SU-DHL-6 (cell line): ENCODE results near the gene SHISA5.

ENCODE experiments used
- H2AFZ ChIP-seq: fragments of 200-600 bp; sonication (generic); 2 replicates; pipeline ENCODE4 v1.6.1; 2014; ENCODE audit warnings: low read depth, mild to moderate bottlenecking, moderate library complexity, mixed read lengths, antibody characterized with exemption, low read length; ENCODE audit not compliant: severe bottlenecking
- H3F3A ChIP-seq: fragments of 200-600 bp; shearing (Covaris generic); 2 replicates; pipeline ENCODE4 v1.6.0; 2016; ENCODE audit warnings: antibody characterized with exemption, mild to moderate bottlenecking; ENCODE audit not compliant: insufficient read depth
- H3K27ac ChIP-seq: fragments of 200-600 bp; sonication (generic); 2 replicates; pipeline ENCODE4 v1.5.1; 2016; ENCODE audit warnings: low read depth, mild to moderate bottlenecking, low read length, moderate library complexity, mixed read lengths
- H3K27me3 ChIP-seq: fragments of 200-600 bp; sonication (generic), shearing (Covaris generic); 2 replicates; pipeline ENCODE4 v1.6.0; 2014; ENCODE audit warnings: mild to moderate bottlenecking, low read length
- H3K36me3 ChIP-seq: fragments of 200-600 bp; sonication (generic); 2 replicates; pipeline ENCODE4 v1.6.1; 2014; ENCODE audit warnings: mild to moderate bottlenecking, low read length, mixed read lengths
- H3K4me2 ChIP-seq: fragments of 300-600, 200-600 bp; shearing (Covaris generic), sonication (generic); 2 replicates; pipeline ENCODE4 v1.6.0; 2014; ENCODE audit warnings: low read length, low read depth, mild to moderate bottlenecking; ENCODE audit not compliant: poor library complexity, severe bottlenecking
- H3K4me3 ChIP-seq: fragments of 200-600 bp; sonication (generic); 2 replicates; pipeline ENCODE4 v1.5.1; 2014; ENCODE audit warnings: antibody characterized with exemption, low read length, mild to moderate bottlenecking, mixed read lengths; ENCODE audit not compliant: insufficient read depth, poor library complexity, severe bottlenecking
- H3K79me2 ChIP-seq: fragments of 200-600 bp; sonication (generic); 2 replicates; pipeline ENCODE4 v1.6.1; 2014; ENCODE audit warnings: mild to moderate bottlenecking, low read length, moderate library complexity; ENCODE audit not compliant: insufficient read depth
- H3K9ac ChIP-seq: fragments of 200-600 bp; sonication (generic); 2 replicates; pipeline ENCODE4 v1.7.0; 2014; ENCODE audit warnings: mild to moderate bottlenecking, low read length
- H3K9me2 ChIP-seq: fragments of 200-600 bp; sonication (generic); replicated peaks from 2 replicates; pipeline ENCODE4 v1.6.1; 2014; ENCODE audit warnings: low read length; ENCODE audit not compliant: insufficient read depth
- H3K9me3 ChIP-seq: fragments of 200-600 bp; sonication (generic); 2 replicates; pipeline ENCODE4 v1.6.1; 2014; ENCODE audit warnings: low read length, mixed read lengths; ENCODE audit not compliant: insufficient read depth
- H4K20me1 ChIP-seq: fragments of 200-600 bp; sonication (generic); 2 replicates; pipeline ENCODE4 v1.6.1; 2014; ENCODE audit warnings: low read depth, mild to moderate bottlenecking, antibody characterized with exemption, low read length, moderate library complexity, mixed read lengths
- CTCF ChIP-seq: fragments of 200-600 bp; sonication (generic); IDR thresholded peaks from one replicate; pipeline ENCODE4 v1.5.1; 2017; ENCODE audit warnings: antibody characterized with exemption, mild to moderate bottlenecking, low read length, moderate library complexity; ENCODE audit not compliant: insufficient read depth, poor library complexity, severe bottlenecking
- EZH2phosphoT487 ChIP-seq: fragments of 200-600 bp; sonication (generic), shearing (Covaris generic); conservative IDR thresholded peaks from 2 replicates; pipeline ENCODE4 v1.6.1; 2018; ENCODE audit warnings: mild to moderate bottlenecking, antibody characterized with exemption, low read length, moderate library complexity, mixed read lengths

SHISA5 gene

GRCh38 chr3:48435223-48435595 is 68.8 kb downstream of the SHISA5 start:
- Histone ChIP-seq H3K9ac (no peak overlapping the region), H3K4me2 (no peak overlapping the region), H3K4me3 (no peak overlapping the region), H3K27me3 (no peaks in the 10 kb centered on the region), H3K9me2 (no peaks in the 10 kb centered on the region), H3K9me3 (no peaks in the 10 kb centered on the region), H2AFZ (no peak overlapping the region), H3K79me2 (peaks cover 7% of the 10 kb centered on the region), H4K20me1 (no peaks in the 10 kb centered on the region), H3F3A (peaks cover 15% of the 10 kb centered on the region), H3K36me3 (no peaks in the 10 kb centered on the region), H3K27ac (no peak overlapping the region)
- TF ChIP-seq EZH2phosphoT487 (no peak), CTCF (no peak)

DNA sequence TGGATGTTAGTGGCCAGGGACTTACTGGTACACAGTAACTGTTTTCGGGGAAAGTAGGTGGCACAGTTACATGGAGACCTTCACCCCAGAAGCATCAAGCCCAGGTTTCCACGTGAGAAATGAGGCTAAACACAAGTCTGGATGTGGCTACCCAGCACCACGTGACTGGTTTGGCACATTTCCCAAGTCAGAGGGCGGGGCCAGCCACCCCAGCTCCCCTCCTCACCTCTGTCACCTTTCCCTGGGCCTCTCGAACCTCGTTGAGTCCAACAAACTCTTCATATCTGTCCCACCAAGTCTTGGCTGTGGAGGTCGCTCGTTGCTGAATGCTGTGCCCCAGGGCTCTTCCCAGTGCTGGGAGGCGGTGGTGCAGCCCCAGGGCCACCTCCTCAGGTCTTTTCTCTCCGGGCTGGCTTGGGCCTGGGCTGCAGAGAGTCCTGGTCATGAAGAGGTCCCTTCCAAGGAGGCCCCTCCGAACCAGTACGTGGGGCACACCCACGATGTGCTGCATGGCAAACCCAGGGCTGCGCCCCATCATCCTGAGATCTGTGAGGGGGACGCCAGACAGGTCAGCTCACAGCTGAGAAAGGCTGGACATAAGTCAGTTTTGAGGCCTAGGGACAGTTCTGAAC is 69.3 kb downstream of the SHISA5 start:
- Histone ChIP-seq H4K20me1 (no peaks in the 10 kb centered on the region), H3K27me3 (no peaks in the 10 kb centered on the region), H2AFZ (no peak overlapping the region), H3K4me2 (no peak overlapping the region), H3F3A (peaks cover 15% of the 10 kb centered on the region), H3K27ac (no peak overlapping the region), H3K79me2 (peaks cover 4% of the 10 kb centered on the region; the same call in 1 of the 2 replicates), H3K36me3 (no peaks in the 10 kb centered on the region), H3K9me3 (no peaks in the 10 kb centered on the region), H3K4me3 (no peak overlapping the region), H3K9me2 (no peaks in the 10 kb centered on the region), H3K9ac (no peak overlapping the region)
- no peak for TF ChIP-seq CTCF
- TF ChIP-seq EZH2phosphoT487 = no peak

- H3K79me2 ChIP-seq = no peaks in the 10 kb centered on the region
- no peak overlapping the region for H2AFZ ChIP-seq
- H4K20me1 ChIP-seq = no peaks in the 10 kb centered on the region
- no peak overlapping the region for H3K9ac ChIP-seq
- no peaks in the 10 kb centered on the region for H3K9me2 ChIP-seq
- H3K4me3 ChIP-seq = no peak overlapping the region
- no peak overlapping the region for H3K4me2 ChIP-seq
- peaks cover 13% of the 10 kb centered on the region for H3F3A ChIP-seq
- no peak overlapping the region for H3K27ac ChIP-seq
- no peaks in the 10 kb centered on the region for H3K27me3 ChIP-seq
- H3K9me3 ChIP-seq = no peaks in the 10 kb centered on the region
- TF ChIP-seq CTCF = no peak
- TF ChIP-seq EZH2phosphoT487 = no peak
- no peaks in the 10 kb centered on the region for H3K36me3 ChIP-seq
Measured at GRCh38 chr3:48433472-48434118, 70.4 kb downstream of the SHISA5 start.
